DOHH2 (cell line): ENCODE measurements around the gene PMEL.

Experiments
- CTCF ChIP-seq: fragments of 200-600 bp; sonication (generic); IDR thresholded peaks from one replicate; pipeline ENCODE4 v1.5.1; 2014; ENCODE audit warnings: antibody characterized with exemption, mild to moderate bottlenecking, low read depth, low read length; ENCODE audit not compliant: poor library complexity, severe bottlenecking
- EZH2phosphoT487 ChIP-seq: fragments of 200-600 bp; sonication (generic); IDR thresholded peaks from 2 replicates; pipeline ENCODE4 v1.6.1; 2017; ENCODE audit warnings: borderline replicate concordance, mild to moderate bottlenecking, antibody characterized with exemption, low read length, moderate library complexity, mixed read lengths

GRCh38 chr12:55983232-55983842 is 17.5 kb upstream of the PMEL start:
- TF ChIP-seq CTCF, result no peak
- no peak for TF ChIP-seq EZH2phosphoT487
